GM18519 (cell line): ENCODE results near the gene HTT.

ENCODE experiments used
- ATAC-seq: cut with Tn5 transposase; IDR thresholded peaks from one replicate; pipeline ENCODE4 v1.9.1; 2021; ENCODE audit warnings: mild to moderate bottlenecking, moderate library complexity; ENCODE audit not compliant: unreplicated experiment, low FRiP score

The HTT gene

GRCh38 chr4:3229328-3229727 lies 154.8 kb downstream of the HTT start:
- no peak for ATAC-seq

- no peak for ATAC-seq
Measured at GRCh38 chr4:3229964-3230363, 155.5 kb downstream of the HTT start.

GRCh38 chr4:3231471-3231870 lies 157.0 kb downstream of the HTT start:
- no peak for ATAC-seq

GRCh38 chr4:3232001-3232400 lies 157.5 kb downstream of the HTT start:
- ATAC-seq = no peak

- ATAC-seq = no peak
Measured at GRCh38 chr4:3232871-3233271, 158.4 kb downstream of the HTT start.

- ATAC-seq = no peak
Measured at GRCh38 chr4:3233391-3234071, 159.1 kb downstream of the HTT start.

GRCh38 chr4:3234171-3235029 lies 159.9 kb downstream of the HTT start:
- no peak for ATAC-seq

GRCh38 chr4:3235030-3235345 lies 160.5 kb downstream of the HTT start:
- ATAC-seq = no peak

GRCh38 chr4:3235581-3235980 lies 161.1 kb downstream of the HTT start:
- no peak for ATAC-seq

- no peak for ATAC-seq
Measured at GRCh38 chr4:3236326-3236878, 161.9 kb downstream of the HTT start.

- ATAC-seq = no peak
Measured at GRCh38 chr4:3237266-3237665, 162.8 kb downstream of the HTT start.

GRCh38 chr4:3237712-3238560 lies 163.5 kb downstream of the HTT start:
- ATAC-seq = no peak

- no peak for ATAC-seq
Measured at GRCh38 chr4:3238721-3239120, 164.2 kb downstream of the HTT start.

GRCh38 chr4:3239303-3239702 lies 164.8 kb downstream of the HTT start:
- no peak for ATAC-seq

GRCh38 chr4:3239998-3240920 lies 165.8 kb downstream of the HTT start:
- ATAC-seq = no peak

GRCh38 chr4:3240936-3241522 lies 166.5 kb downstream of the HTT start:
- no peak for ATAC-seq

- no peak for ATAC-seq
Measured at GRCh38 chr4:3241898-3242524, 167.5 kb downstream of the HTT start.

- ATAC-seq = no peak
Measured at GRCh38 chr4:3243136-3243780, 168.8 kb downstream of the HTT start.

- ATAC-seq = no peak
Measured at GRCh38 chr4:3244002-3244401, 169.5 kb downstream of the HTT start.
